Osteocyte (in vitro differentiated cells): ENCODE data around the gene BRD3. TPM values are rescaled to one million over a fixed set of nuclear protein-coding genes. Genes with fewer than 3 reads are reported as not detected.

Source experiments
- DNase-seq: peaks from one replicate; pipeline ENCODE4 v3.0.0; 2021; ENCODE audit warnings: mixed read lengths; ENCODE audit not compliant: unreplicated experiment; ENCODE audit errors: extremely low spot score
- H3K27ac Mint-ChIP-seq: one replicate; pipeline ENCODE4 v1.8.0; 2021; ENCODE audit warnings: mild to moderate bottlenecking, mixed read lengths; ENCODE audit not compliant: unreplicated experiment
- H3K27me3 Mint-ChIP-seq: one replicate; pipeline ENCODE4 v1.8.0; 2021; ENCODE audit warnings: mixed read lengths; ENCODE audit not compliant: unreplicated experiment
- H3K36me3 Mint-ChIP-seq: one replicate; pipeline ENCODE4 v1.8.0; 2021; ENCODE audit warnings: mixed read lengths; ENCODE audit not compliant: unreplicated experiment
- H3K4me1 Mint-ChIP-seq: one replicate; pipeline ENCODE4 v1.8.0; 2021; ENCODE audit warnings: mixed read lengths; ENCODE audit not compliant: unreplicated experiment
- H3K4me3 Mint-ChIP-seq: one replicate; pipeline ENCODE4 v1.8.0; 2021; ENCODE audit warnings: mild to moderate bottlenecking, moderate library complexity, mixed read lengths; ENCODE audit not compliant: unreplicated experiment
- H3K9me3 Mint-ChIP-seq: one replicate; pipeline ENCODE4 v1.8.0; 2021; ENCODE audit warnings: mixed read lengths; ENCODE audit not compliant: unreplicated experiment
- CTCF ChIP-seq: fragments of 200-600 bp; sonication (generic); IDR thresholded peaks from 2 replicates; pipeline ENCODE4 v1.5.0; 2021; ENCODE audit warnings: antibody characterized with exemption, mild to moderate bottlenecking, moderate library complexity
- total RNA-seq: library from RNA; stranded (reverse); gene quantifications from 2 replicates; pipeline ENCODE4 v1.2.1, GENCODE V29; 2021

The BRD3 gene
- total RNA-seq, 1 donor from 2014 or later = 56.2 TPM

GRCh38 chr9:134062461-134063087, 5.3 kb downstream of the BRD3 start:
- Mint-ChIP-seq H3K36me3 (no peaks in the 10 kb centered on the region), H3K4me3 (no peak overlapping the region), H3K9me3 (no peaks in the 10 kb centered on the region), H3K4me1 (peaks cover 45% of the 10 kb centered on the region), H3K27me3 (no peaks in the 10 kb centered on the region), H3K27ac (no peak overlapping the region)
- TF ChIP-seq CTCF = no peak
- DNase-seq = no peak

- no peak for TF ChIP-seq CTCF
- Mint-ChIP-seq H3K36me3 (no peaks in the 10 kb centered on the region), H3K9me3 (no peaks in the 10 kb centered on the region), H3K27ac (no peak overlapping the region), H3K4me3 (no peak overlapping the region), H3K27me3 (no peaks in the 10 kb centered on the region), H3K4me1 (peaks cover 52% of the 10 kb centered on the region)
- DNase-seq = no peak
These were observed 6.0 kb downstream of the BRD3 start for GRCh38 chr9:134061688-134062371.

GRCh38 chr9:134061019-134061687, 6.7 kb downstream of the BRD3 start:
- no peak for DNase-seq
- H3K27ac Mint-ChIP-seq = no peak overlapping the region
- no peaks in the 10 kb centered on the region for H3K27me3 Mint-ChIP-seq
- H3K4me1 Mint-ChIP-seq = peaks cover 53% of the 10 kb centered on the region
- no peak for TF ChIP-seq CTCF
- H3K36me3 Mint-ChIP-seq = no peaks in the 10 kb centered on the region
- H3K4me3 Mint-ChIP-seq = no peak overlapping the region
- no peaks in the 10 kb centered on the region for H3K9me3 Mint-ChIP-seq

- H3K4me3 Mint-ChIP-seq = no peak overlapping the region
- no peak for TF ChIP-seq CTCF
- H3K4me1 Mint-ChIP-seq = peaks cover 53% of the 10 kb centered on the region
- DNase-seq = no peak
- H3K27ac Mint-ChIP-seq = no peak overlapping the region
- no peaks in the 10 kb centered on the region for H3K27me3 Mint-ChIP-seq
- no peaks in the 10 kb centered on the region for H3K9me3 Mint-ChIP-seq
- H3K36me3 Mint-ChIP-seq = no peaks in the 10 kb centered on the region
These were observed 7.3 kb downstream of the BRD3 start for GRCh38 chr9:134060546-134060945.
